Activated CD4-positive, alpha-beta T cell treated with anti-CD3 and anti-CD28 coated beads, Interleukin-2, Interleukin-4, amounts not matched to agents 100 ng/mL and 50 ng/mL, durations not matched to agents 16 hours and 8 hours (primary cell): ENCODE measurements around the gene EPB41L4A.
A peak's percentile ranks its signal among the peaks of the same experiment; 100 is the strongest.

Experiments used
- DNase-seq: peaks from one replicate; pipeline ENCODE4 v3.0.0-alpha.2; 2020; ENCODE audit warnings: low spot score

Gene EPB41L4A

DNA sequence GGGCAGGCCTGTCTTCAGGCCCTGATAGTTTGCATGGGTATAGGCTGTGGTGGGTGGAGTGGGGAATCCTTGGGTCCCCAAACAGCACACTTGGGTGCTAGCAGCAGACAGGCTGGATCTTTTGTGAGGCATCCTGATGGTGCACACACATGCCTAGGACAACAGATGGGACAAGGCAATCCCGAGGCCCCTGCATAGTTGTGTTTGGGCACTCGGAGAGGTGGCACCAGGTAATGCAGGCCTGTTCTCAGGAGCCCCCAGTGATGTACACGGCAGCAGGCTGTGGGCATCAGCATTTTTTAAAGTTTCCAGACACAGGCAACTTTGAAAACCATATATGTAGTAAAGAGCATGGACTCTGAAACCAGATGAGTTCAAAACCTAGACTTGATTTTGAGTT is 65.4 kb downstream of the EPB41L4A start:
- DNase-seq = no peak

DNA sequence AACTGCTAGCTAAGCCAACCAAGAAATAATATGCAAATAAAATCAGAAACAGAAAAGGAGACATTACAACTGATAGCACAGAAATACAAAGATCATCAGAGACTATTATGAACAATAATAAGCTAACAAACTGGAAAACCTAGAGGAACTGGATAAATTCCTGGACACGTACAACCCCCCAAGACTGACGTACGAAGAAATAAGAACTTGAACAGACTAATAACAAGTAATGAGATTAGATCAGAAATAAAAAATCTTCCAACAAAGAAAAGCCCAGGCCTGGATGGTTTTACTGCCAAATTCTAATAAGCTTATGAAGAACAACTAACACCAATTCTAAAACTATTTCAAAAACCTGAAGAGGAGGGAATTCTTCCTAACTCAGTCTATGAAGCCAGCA is 67.9 kb downstream of the EPB41L4A start:
- DNase-seq = no peak

DNA sequence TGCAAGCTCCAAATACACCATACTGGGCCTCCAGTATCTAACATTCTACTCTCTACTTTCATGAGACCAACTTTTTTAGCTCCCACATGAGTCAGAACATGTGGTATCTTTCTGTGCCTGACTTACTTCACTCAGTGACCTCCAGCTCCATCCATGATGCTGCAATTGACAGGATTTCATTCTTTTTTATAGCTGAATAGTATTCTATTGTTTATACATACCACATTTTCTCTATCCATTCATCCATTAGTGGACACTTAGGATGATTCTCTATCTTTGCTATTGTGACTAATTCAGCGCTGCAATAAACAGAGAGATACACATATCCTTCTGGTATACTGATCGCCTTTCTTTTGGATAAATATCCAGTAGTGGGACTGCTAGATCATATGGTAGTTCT is 68.5 kb downstream of the EPB41L4A start:
- no peak for DNase-seq

DNA sequence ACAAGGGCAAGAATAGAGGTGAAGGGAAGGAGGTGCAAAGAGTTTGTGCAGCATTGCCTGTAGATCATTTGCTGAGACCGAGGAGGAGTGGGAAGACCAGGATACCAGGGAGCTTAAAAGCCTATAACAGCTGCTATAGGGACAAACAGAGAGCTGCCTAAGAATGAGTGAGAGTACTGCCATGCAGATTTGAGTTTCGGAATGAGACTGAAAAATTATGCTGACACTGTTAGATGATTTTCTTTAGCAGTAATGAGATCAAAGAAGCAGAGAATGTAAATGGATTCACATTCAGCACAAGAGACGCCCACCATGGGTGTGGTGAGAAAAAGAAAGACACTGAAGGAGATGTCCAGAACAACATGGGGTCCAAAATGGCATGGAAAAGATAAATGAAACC is 69.7 kb downstream of the EPB41L4A start:
- no peak for DNase-seq

DNA sequence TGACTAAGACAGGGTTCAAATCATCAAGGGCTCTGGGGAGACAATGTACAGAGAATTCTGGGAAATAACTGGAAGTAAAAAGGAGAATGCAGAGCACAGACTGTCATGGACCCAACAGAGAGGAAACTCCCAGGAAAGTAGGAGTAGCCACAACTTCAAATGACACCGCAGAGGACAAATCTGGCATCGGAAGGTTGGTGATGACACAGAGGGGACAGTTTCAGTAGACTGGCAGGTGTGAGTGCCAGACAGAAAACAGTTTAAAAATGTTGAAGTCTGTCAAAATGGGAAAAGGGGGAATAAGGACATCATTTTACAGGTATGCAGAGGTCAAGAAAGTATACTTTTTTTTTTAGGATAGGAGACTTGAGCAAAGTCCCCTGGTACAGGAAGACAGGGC is 70.2 kb downstream of the EPB41L4A start:
- DNase-seq = no peak

DNA sequence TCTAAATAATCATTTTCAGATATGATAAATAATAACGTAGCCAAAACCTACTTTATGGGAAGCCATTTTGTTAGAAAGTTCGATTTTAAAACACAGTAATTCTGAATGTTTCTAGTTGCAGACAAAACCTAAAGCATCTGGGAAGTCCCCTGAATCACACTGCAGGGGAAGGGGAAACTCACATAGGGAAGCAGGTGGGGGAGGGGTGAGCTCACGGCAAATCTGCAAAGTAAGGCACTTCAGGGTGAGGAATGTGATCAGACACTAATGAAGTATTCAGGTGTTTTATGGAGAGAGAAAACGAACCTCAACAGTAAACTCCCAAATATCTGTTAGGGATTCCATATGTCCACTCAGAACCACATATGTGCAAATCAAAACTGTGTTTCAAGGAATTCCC is 70.7 kb downstream of the EPB41L4A start:
- DNase-seq = no peak

DNA sequence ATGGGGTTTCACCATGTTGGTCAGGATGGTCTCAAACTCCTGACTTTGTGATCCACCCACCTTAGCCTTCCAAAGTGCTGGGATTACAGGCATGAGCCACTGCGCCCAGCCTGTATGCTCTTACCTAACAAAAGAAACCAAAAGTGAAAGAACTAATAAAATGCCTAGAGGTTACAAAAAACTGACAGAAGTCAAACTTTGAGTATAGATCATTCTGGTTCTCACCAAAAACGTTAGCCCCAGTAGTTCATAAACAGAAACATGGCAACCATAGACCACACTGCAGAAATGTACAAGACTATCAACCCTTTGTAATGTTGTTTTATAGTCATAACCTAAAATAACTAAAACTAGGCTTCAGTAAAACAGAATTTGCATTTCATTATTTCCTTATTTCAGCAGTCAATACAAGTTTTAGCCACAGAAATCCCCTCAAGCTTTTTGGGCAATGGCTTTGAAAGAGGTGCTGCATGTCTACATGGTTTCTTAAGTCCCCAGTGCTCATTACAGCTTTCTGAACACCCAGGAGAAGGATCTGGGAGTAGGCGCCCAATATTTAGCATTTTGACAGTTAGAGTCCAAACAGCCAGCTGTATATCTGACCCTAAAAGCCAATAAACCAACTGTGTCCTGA is 72.5 kb downstream of the EPB41L4A start:
- no peak for DNase-seq

DNA sequence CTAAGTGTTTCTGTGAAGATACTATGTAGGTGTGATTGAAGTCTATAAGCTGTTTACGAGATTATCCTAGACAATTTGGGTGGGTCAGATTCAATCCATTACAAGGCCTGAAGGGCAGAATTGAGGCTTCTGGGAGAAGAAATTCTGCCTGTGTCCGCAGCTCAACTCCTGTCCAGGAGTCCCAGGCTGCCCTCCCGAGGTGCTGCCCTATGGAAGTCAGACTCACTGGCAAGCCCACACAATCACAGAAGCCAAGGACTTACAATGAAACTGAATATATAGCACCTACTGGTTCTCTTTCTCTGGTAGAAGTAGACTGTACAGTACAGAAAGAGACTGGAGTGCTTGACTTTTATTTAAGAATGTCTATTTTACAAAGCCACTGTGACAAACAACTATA is 74.5 kb downstream of the EPB41L4A start:
- no peak for DNase-seq

DNA sequence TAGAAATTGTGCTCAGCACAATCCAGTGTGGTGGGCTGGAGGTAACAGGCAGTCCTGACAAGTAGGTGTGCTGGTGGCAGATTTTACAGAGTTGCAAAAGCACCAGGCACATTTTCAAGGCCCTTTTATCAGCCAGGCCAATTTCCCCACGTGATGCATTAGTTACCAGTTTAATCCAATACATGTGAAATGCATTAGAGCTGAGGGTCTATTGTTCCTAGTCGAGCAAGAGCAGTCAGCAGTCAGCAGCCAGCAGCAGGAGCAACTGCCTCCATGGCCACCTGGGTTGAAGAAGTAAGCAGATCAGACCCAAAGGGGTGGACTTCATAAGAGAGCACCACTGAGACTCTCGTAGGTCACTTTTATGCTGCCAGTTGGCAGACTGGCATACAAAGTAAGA is 76.7 kb downstream of the EPB41L4A start:
- DNase-seq = no peak

DNA sequence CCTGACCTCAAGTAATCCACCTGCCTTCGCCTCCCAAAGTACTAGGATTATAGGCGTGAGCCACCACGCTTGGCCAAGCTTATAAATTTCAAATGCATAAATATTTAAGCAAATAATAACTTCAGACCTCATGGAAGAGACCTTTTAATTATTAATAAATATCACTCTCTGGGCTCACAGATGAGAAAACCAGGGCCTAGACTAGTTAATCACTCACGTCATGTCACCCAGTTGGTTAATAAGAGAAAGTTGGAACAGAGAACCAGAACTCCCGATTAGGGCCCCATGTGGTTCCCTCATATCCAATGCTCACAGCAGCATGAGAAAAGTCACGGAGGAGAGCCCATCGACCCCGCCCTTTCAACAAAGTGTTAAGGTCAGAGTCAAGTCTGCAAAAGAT is 79.3 kb downstream of the EPB41L4A start:
- DNase-seq = no peak

DNA sequence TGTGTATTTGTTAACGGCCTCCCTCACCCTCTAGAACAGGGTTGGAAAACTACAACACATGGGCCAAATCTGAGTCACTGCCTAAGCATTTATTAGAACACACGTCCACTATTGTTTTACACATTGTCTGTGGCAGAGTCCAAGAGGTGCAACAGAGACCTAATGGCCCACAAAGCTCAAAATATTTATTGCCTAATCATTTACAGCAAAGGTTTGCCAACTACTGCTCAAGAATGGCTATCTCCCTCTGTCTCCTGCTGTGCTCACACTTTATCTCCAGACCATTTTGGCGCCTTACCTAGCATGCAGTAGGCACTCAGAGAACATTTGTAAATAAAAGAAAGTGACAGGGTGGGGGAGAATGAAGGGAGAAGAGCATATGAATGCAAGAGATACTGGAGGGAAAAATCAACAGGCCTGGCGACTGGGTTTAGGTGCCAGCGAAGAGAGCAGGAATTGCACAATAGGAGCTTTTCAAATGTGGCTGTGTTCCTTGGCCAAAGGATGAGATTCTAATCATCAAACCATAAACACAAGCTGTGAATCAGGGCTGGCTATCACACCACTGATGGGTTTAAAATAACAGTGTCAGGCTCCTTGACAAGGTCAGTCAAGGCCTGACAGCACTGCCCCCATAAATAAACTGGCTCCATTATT is 80.3 kb downstream of the EPB41L4A start:
- no peak for DNase-seq

DNA sequence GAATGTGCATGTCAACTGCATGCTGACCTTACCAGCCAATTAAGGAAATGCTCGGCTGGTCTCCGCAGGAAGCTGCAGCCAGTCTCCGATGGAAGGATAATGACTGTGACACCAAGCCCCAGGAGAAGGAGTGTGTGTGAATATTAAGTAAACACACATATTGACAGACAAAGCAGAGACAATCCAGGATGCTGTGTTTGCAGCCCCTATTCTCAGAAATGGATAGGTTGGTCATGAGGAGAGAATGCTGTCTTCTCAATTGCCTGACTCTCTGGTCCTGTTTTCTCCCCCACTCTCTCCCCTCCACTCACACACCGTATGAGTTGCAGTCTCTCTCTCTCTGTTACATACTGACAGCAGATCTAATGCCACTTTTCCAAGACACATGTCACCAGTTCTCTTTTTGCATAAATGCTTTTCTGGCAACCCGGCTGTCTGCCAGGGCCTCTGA is 85.7 kb downstream of the EPB41L4A start:
- DNase-seq = no peak

DNA sequence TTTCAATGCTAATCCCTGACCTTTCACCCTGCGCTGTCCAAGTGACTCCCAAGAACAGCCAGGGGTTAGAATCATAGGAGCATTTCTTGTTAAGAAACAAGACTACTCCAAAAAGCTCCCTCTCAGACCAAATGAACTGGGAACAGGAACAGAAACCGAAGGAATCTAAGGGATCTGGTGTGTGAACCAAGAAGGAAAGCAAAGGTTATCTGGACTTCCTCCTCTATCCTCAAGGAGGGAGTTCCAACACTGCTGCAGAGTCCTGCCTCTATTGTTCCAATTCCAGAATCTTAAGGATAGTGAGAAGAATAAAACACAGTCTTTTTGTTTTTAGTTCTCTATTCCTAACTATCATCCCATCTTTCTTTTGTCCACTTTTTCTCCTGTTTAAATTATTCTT is 87.2 kb downstream of the EPB41L4A start:
- no peak for DNase-seq

DNA sequence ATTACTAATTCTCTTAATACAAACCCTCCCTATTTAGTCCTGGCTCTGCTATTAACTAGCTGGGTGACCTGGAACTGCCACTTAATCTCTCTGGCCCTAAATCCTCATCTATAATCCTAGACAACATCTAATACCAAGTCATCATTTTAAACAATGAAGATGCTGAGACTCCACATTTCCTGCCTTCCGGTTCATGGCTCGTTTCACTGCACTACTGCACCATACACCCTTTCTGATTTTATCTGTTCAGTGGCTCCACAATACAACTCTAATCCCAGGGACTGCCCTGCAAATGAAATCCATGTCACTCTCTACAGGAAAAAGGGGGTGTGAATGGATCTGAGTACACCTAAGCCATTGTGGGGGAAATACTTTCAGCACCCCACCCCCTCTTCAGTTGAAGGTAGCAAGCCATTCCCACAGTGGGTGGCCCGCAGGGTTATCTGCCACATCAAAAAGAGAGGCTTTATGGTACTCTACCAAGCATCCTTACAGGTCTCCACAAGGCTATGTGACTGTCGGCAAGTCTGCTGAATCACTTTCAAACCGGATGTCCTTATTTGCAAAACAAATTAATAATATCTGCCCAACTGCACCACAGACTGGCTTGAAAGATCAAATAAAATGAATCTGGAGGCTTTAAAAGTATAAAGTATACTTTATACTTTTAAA is 89.5 kb downstream of the EPB41L4A start:
- peak; percentile 4 for DNase-seq

DNA sequence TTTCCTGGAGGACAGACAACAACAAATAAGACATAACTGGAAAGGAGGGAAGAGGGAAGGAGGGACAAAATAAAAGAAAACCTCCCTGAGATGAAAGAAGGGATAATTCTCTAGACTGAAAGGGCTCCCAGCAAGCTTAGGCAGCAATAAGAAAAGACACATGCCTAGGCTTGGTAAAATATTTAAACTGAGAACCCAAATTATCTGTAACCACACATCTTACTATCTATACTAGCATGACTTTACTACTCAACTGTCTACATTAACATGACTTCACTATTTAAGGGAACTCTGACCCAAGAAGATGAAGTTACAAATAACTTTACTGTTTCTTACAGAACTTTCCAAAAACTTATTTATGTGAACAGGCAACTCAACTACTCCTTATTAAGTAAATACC is 95.9 kb downstream of the EPB41L4A start:
- no peak for DNase-seq

DNA sequence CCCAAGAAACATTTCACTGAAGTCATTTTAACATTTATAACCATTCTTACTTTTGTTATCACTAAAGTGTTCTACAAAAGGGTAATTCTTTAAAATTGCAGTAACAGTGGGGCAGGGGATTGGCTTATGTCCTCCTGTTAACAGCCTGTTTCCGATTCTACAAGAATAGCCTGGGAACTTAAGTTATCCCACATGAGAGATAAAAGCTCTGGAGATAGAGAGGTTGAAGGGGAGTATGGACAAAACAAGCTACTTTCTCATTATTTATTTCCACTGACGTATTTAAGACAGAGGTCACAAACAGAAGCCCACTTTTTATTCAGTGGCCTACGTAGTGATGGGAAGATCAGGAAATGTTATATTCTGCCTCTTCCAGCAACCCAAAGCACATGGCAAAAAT is 98.7 kb downstream of the EPB41L4A start:
- no peak for DNase-seq

DNA sequence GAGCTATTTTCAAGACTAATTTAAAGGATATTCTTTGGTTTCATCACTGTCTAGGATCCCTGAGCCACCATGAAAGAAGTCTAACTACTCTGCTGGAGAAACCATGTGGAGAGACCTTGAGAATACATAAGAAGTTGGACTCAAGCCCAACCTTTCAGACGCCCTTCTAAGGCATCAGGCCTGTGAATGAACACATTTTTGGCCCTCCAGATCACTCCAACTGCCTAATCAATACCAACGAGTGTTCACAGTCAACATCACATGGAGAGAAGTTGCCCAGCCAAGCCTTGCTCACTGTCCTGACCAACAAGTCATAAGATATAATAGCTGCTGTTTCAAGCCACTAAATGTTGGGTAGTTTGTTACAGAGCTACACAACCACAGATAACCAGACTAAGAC is 100.7 kb downstream of the EPB41L4A start:
- no peak for DNase-seq

DNA sequence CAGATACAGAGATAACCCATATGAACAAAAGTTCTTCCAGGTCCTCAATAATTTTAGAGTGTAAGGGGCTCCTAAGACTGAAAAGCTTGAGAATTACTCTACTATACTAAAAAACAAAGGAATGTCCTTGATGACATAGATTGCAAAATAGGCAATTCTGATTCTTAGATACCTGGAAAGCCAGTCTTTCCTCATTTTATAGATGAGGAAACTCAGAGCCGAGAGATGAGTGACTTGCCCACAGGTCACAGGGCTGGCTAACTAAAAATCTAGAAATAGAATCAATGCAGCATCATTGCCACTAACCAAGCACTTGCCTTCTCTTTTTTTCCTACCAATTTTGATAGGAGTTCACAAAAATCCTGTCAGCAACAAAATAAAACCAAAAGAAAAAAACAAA is 101.2 kb downstream of the EPB41L4A start:
- DNase-seq = no peak

DNA sequence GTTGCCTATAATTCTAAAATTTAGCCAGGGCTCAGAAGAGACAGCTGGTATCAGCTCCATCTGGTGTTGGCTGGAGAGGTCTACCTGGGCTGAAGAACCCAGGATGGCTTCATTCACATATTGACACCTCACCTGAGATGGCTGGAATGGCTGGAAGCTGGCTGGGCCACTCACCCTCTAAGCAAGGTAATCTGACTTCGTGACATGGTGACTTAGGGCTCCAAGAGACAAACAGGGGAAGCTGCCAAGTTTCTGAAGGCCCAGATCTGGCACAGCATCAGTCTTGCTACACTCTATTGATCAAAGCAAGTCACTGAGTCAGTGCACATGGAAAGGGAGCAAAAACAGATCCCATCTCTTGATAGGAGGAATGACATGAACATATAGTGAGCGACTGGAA is 102.3 kb downstream of the EPB41L4A start:
- no peak for DNase-seq

DNA sequence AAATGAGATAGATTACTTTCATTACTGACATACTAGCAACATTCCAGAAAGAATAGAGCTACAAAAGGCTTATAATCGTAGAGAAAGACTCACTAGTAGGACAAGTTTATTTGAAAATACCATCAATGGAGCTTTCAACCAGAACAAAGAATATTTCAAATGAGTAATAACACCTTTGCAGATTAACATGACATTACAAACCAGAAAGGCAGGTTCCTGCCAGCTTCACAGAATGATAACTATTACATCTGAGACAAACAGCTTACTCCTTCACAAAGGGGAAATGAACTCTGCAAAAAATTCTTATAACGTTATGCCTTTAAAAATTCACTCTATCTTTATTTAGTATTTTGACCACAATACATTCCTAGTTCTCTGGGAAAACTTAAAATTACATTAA is 103.1 kb downstream of the EPB41L4A start:
- DNase-seq = no peak

DNA sequence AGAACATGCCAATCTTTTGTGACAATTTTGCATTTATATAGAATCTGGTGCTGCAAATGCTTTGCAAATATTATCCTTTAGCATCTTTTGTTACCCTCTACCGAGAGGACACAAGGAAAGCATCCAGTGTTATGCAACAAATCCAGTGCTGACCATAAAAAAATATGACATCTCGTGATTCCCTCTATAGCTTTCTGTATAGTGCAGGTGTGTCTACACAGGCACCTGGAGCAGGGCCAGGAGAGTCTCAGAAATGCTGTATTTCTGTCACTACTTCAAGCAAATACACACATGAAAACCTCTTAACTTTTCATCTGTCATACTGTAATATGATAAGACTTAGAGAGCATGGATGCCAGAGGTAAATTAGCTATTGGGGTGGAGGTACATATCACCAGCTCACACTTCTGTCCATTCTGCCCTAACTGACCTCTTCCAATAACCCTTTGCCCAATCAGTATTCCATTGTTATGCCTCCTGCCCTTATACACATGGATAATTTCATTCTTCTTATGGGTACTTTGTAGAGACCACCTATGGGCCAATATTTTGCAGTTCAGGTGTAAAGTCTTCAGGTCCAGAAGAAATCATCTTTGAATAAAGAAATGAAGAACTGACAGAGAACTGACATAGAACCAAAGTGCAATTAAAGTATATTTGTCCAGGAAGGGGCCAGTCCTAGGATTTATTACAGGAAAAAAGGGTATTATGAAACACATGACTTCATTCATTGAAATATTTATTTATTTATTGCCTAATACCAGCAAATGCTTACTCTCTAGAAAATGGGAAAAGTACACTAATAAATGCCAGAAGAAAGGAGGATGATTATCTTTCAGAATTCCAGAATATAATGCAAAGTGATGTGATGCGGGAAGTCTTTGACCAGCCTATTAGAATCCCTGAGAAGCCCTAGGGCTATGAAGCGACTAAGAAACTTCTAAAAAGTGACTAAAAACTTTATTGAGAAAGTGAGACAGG is 106.5 kb downstream of the EPB41L4A start:
- no peak for DNase-seq

DNA sequence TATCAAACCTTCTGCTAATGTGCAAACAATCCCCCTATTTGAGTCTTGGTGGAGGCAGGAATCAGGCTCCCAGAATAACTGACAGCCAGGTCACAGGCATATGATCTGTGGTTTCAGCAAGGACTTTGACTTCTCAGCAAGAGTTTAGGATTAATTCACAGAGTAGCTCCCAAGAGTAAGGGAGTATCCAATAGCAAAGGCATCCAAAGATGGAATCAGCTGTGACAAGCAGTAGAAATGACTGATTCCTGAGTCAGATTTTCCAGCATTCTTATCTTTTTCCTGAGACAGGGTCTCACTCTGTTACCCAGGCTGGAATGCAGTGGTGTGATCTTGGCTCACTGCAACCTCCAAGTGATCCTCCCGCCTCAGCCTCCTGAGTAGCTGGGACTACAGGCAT is 108.3 kb downstream of the EPB41L4A start:
- no peak for DNase-seq
